GM19467 (cell line): ENCODE data around the gene LYRM4.
"Not testable (repeated sequence)": the region's sequence is repeated elsewhere in the genome, so short reads cannot be mapped to it uniquely, and the experiment has no call there.

ENCODE experiments used
- ATAC-seq: cut with Tn5 transposase; IDR thresholded peaks from one replicate; pipeline ENCODE4 v1.9.1; 2021; ENCODE audit warnings: mild to moderate bottlenecking, moderate library complexity; ENCODE audit not compliant: unreplicated experiment

The LYRM4 gene

DNA sequence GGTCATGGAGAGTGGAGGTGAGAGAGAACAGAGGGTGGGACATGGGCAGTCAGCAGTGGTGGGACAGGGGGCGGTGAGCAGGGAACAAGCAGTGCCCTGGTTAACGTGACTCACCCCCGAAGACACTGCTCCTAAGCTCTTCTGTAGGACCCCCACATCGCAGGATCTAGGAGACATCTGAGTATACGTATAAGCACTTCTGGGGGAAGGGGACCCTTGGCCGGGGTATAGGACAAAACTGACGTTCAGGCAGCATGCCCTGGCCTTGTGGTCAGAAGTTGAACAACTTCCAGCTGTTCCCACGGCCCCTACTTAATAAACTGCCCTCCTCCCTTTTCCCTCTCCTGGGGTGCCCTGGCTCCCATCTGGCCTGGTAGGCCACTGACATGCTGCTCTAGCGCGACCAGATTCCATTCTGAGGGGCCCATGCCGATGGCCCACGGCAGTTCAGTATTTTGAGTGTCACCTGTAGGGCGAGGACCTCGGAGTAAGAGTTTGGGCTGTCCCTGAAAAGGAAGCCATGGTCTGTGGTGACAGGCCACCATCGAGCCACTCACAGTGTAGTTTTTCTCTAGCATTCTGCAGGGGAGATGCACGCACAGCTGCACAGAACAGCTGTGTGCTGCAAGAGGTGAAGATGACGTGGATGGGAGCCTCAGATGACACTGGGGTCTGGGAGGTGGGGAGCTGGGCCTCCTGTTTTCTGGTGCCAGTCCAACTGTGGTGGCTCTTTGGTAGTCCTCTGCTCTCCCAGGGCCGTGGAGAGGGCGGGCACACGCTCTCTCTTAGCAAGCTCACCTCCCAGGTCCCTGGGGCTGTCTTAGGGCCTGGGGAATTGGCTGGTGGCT, 137.2 kb downstream of the LYRM4 start:
- no peak for ATAC-seq

GRCh38 chr6:5122504-5123112, 138.1 kb downstream of the LYRM4 start:
- ATAC-seq = no peak

DNA sequence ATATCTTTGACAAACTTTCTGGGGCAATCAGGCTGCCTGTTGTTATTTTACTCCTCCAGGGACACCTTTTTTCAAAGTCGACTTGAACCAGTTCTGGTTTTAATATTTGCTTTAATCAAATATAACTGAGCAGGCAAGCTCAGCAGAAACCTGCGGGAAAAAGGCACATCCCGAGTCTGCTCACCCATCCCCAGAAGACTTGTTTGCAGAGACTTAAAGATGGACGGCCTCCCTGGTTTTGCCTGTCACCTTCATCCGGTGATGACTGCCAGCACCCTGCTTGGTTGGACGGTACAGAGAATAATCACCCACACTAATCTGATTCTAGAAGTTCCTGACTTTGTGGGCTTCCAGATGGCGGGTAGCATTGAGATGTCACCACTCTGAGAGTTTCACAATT, 138.8 kb downstream of the LYRM4 start:
- no peak for ATAC-seq

DNA sequence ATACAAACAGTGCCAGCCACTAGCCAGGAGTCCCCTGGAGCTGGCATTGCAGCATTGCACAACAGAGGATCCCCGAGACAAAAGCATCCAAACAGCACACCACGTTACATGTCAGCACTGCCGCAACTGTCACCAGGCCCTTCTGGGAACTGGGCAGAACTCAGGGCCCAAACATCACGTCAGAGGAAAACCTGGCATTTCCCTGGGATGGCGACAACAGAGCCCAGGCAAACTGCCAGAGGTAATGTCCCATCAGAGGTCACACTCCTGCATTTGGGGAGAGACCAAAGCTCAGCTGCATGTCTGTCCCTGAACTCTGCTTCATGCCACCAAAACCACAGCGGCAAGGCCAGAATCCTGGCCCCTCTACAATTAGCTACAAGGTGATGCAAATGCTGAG, 139.3 kb downstream of the LYRM4 start:
- ATAC-seq = no peak

GRCh38 chr6:5120543-5120942, 140.2 kb downstream of the LYRM4 start:
- ATAC-seq = not testable (repeated sequence)

DNA sequence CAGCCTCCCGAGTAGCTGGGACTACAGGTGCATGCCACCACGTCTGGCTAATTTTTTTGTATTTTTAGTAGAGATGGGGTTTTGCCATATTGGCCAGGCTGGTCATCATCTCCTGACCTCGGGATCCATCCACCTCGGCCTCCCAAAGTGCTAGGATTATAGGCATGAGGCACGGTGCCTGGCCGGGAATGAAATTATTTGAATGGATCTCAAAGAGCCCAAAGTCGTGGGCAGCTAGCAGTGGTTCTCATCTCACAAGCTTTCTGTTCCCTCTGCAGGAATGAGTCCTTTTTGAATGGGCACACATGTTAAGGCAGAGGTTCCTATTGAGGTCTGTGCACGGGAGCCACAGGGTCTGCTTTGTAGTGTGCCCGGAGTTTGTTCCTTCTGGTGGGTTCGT, 140.7 kb downstream of the LYRM4 start:
- ATAC-seq = no peak

- no peak for ATAC-seq
Observed at GRCh38 chr6:5119090-5119951, 141.4 kb downstream of the LYRM4 start.

DNA sequence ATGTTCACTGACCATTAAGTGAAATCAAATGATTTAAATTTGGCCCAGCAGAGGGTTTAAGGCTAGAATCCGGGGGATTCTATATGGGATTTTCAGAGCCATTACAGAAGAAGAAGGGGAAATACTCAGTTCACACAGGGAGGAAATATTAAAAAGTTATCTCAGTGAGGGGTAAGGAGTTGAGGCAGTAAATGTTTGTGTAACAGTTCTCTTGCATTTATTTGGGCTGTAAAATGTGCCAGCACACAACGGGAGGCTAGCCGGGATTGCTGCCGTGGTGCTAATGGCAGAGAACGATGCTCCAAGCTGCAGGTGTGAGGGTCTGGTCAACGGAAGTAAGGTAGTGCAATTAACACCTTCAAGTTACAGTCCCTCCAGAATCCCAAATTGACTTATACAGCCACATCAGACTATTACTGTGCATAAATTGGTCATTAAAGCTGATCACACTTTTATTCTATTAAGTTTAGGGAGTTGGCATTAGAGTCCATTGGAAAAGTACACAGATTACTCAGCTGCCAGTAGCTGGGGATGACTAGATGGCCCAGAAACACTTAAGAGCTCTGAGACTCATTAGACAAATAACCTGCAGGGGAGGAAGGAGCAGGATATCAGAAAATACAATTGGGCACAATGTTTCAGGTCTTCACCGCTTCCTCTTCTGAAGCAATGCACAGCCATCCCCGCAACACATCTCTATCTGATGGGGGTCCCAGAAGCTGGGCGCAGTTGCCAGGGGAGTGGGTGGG, 144.3 kb downstream of the LYRM4 start:
- no peak for ATAC-seq

DNA sequence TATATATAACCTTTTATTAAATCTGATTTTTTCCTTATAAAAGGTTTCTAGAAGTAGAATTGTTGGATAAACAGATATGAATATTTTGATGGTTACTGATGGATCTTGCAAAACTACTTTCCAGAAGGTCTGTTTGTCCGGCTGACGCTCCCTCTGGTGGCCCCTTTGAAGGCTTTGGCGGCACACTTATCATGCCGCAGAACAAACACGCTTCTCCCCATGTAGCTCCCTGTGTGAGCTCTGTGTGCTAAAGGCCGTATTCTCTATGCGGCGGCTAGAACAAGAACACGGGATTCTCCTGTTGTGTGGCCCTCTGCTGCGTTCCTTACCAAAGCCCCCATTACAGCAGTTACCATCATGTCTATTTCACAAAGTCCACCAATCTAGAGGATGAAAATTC, 145.6 kb downstream of the LYRM4 start:
- no peak for ATAC-seq

GRCh38 chr6:5113096-5113495, 147.7 kb downstream of the LYRM4 start:
- no peak for ATAC-seq

DNA sequence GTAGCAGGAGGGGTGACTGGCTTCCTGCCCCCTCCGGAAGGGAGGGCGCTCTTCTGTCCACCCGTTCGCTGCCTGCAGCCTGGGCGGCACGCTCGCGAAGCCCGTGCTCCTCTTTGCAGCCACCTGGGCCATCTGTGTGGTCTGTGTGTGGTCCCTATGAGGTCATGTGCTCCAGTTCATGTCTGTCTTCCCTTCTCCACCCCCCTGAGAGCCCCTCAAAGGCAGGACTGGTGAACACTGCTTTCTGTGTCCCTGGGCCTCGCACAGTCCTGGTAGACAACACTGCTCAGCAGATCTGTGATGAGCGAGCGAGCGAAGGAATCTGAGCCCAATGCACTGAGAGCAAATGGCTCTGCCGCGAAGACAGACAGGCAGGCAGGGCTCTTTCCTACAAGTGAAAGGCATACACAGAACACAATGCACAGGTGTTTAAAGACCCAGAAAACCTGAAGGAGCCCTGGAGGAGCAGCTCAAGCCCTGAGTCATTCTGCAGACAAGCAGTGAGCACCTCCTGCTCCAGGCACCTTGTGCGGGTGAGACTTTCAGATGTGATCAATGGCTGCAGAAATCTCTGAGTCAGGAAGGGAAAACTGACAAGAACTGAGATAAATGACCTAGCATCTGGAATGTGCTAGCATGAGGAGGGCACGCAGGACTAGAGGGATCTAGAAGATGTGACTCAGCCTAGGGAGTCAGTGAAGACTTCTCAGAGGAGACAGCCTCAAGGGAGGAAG, 148.5 kb downstream of the LYRM4 start:
- no peak for ATAC-seq

DNA sequence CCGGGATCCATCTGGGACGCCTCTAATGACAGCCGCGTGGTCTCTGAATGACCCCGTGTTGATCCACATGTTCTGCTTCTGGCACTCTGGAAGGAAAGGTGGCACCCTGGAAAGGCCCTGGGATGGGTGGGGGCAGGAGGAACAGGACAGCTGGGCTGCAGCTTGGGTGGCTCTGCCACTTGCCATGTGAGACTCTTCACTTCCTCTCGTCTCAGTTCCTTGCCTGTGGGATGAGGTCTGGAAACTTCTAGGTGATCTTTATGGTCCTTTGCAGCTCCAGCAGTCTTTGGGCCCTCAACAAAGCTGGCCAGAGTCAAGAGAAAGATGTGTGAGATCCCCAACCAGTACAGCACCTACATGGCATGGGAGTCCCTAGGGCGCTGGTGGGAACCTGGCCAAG, 149.1 kb downstream of the LYRM4 start:
- no peak for ATAC-seq

- no peak for ATAC-seq
Observed at GRCh38 chr6:5110246-5110645, 150.5 kb downstream of the LYRM4 start.

DNA sequence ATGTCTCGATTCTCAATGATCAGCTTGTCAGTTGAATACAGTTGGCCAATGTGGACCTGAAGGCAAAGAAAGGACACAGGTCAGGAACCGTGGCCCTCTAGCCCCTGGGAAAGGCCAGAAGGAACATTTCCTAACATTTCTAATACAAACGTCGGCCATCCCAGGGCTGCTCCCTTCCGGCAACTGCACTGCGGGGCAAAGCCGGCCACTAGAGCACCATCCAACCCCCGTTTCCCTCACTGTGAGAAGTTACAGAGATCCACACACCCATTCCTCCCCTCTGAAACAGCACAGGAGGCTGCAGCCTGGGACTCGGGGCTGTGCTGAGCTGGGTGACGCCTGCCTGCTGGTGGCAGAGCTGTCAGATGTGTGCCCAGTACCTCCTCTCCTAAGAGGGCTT, 151.3 kb downstream of the LYRM4 start:
- no peak for ATAC-seq

- ATAC-seq = no peak
Observed at GRCh38 chr6:5108536-5109150, 152.1 kb downstream of the LYRM4 start.

DNA sequence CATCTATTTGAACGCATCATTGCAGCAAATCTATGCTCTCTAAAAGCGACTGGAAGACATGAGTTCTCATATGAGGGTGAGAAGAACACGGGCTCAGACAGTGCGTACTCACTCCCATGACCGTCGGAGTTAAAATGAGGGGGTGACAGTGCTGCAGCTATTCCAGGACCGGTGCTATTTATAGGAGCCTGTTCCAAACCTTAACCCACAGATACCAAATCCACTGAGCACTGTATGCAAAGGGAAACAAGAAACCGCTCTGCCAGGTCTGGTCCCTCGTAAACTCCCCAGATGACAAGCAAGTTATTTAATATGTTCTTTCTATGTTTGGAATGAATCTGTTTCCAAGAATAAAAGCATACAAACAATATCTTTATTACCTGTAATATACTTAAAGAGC, 152.7 kb downstream of the LYRM4 start:
- no peak for ATAC-seq

DNA sequence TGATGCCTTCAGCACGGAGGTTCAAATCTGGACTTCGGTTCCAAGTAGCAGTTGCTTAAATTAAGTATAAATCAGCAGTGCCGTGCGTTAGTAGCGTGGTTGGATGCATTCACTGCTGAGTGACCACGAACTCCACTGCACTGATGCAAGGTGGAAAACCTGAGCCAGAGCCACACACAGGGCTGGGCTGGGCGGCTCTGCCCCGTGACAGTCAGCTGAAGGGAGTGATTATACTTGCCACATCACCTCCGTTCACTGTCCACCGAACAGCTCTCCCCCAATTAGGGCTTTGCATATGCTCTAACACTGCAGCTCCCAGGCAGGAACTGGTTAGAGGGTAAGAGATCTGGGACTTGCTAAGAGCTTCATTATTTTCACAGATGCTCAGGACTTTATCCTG, 153.4 kb downstream of the LYRM4 start:
- no peak for ATAC-seq

DNA sequence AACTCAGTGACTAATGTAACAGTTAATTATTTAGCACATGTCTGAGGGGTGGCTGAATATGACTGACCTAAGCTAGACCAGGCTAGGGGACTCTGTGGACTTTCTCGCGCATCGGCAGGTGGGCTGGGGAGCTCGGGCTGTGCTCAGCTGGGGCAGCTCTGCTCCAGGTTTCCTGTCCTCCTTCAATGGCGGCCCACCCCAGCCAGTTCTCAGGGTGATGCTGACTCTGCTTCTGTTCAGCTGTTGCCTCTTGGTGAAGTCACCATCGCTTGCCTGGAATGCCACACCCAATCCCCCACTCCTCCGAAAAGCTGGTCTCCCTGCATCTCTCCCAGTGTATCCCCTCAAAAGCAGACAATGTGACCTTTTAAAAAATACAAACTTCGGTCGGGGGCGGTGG, 155.6 kb downstream of the LYRM4 start:
- no peak for ATAC-seq

- no peak for ATAC-seq
Observed at GRCh38 chr6:5104667-5105066, 156.1 kb downstream of the LYRM4 start.

DNA sequence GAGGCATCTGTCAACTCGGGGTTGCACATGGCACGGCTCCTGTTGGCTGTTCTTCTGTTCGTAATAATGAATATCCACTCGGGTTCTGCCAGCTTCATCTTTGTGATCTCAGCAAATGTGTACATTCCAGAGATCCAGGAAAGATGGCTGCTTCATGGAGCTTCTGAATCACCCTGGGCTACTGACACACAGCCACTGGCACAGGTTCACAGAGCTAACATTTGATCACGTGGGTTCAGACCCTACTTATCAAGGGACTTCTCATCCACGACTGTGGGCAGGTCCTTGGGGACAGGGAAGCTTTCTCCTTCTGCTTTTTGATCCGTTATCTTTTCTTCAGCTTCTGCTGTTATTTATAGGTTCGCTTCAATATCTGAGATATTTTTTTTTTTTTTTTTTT, 157.5 kb downstream of the LYRM4 start:
- ATAC-seq = no peak
